ENCODE results near the gene USP6NL. TPM values are rescaled to one million over a fixed set of nuclear protein-coding genes. Genes with fewer than 3 reads are reported as not detected.
"Not testable (repeated sequence)": the region's sequence is repeated elsewhere in the genome, so short reads cannot be mapped to it uniquely, and the experiment has no call there.

USP6NL gene
- total RNA-seq, 1 experiment from 2014 or later, result 11.5 TPM

- no peaks in the 10 kb centered on the region for H3K4me1 ChIP-seq (replicated peaks)
- H3K9me3 ChIP-seq (replicated peaks), result no peaks in the 10 kb centered on the region
- DNase-seq (ENCODE audit: low read depth in 1 of 2, low spot score in 2 of 2), result no peak
- H3K27me3 ChIP-seq (replicated peaks), result no peaks in the 10 kb centered on the region
- no peaks in the 10 kb centered on the region for H3K36me3 ChIP-seq
- no peak overlapping the region for H3K27ac ChIP-seq
- no peak overlapping the region for H3K4me3 ChIP-seq
Measured at GRCh38 chr10:11636697-11637303, 25.4 kb upstream of the USP6NL start.

GRCh38 chr10:11631890-11632587 is 20.6 kb upstream of the USP6NL start:
- no peaks in the 10 kb centered on the region for H3K36me3 ChIP-seq
- no peak overlapping the region for H3K4me3 ChIP-seq
- H3K27me3 ChIP-seq (replicated peaks), result no peaks in the 10 kb centered on the region
- DNase-seq (ENCODE audit: low read depth in 1 of 2, low spot score in 2 of 2), result no peak
- H3K4me1 ChIP-seq (replicated peaks), result no peaks in the 10 kb centered on the region
- H3K9me3 ChIP-seq (replicated peaks), result no peaks in the 10 kb centered on the region
- H3K27ac ChIP-seq, result no peak overlapping the region

- no peak for DNase-seq (ENCODE audit: low read depth in 1 of 2, low spot score in 2 of 2)
- H3K4me1 ChIP-seq (replicated peaks), result no peaks in the 10 kb centered on the region
- H3K4me3 ChIP-seq, result no peak overlapping the region
- no peaks in the 10 kb centered on the region for H3K36me3 ChIP-seq
- no peaks in the 10 kb centered on the region for H3K27me3 ChIP-seq (replicated peaks)
- H3K27ac ChIP-seq, result no peak overlapping the region
- H3K9me3 ChIP-seq (replicated peaks), result no peaks in the 10 kb centered on the region
Measured at GRCh38 chr10:11631291-11631690, 19.8 kb upstream of the USP6NL start.

GRCh38 chr10:11629731-11630130 is 18.3 kb upstream of the USP6NL start:
- Histone ChIP-seq H3K4me3 (no peak overlapping the region), H3K9me3 (replicated peaks) (no peaks in the 10 kb centered on the region), H3K27ac (no peak overlapping the region), H3K36me3 (no peaks in the 10 kb centered on the region), H3K27me3 (replicated peaks) (no peaks in the 10 kb centered on the region), H3K4me1 (replicated peaks) (no peaks in the 10 kb centered on the region)
- DNase-seq (ENCODE audit: low read depth in 1 of 2, low spot score in 2 of 2), result no peak

- not testable (repeated sequence) for H3K27ac ChIP-seq; H3K4me3 ChIP-seq; H3K27me3 ChIP-seq (replicated peaks); H3K9me3 ChIP-seq (replicated peaks); H3K36me3 ChIP-seq; DNase-seq (ENCODE audit: low read depth in 1 of 2, low spot score in 2 of 2); H3K4me1 ChIP-seq (replicated peaks)
Measured at GRCh38 chr10:11627941-11628340, 16.5 kb upstream of the USP6NL start.

GRCh38 chr10:11626071-11626470 is 14.6 kb upstream of the USP6NL start:
- H3K4me1 ChIP-seq (replicated peaks), result no peaks in the 10 kb centered on the region
- DNase-seq (ENCODE audit: low read depth in 1 of 2, low spot score in 2 of 2), result no peak
- H3K9me3 ChIP-seq (replicated peaks), result no peaks in the 10 kb centered on the region
- H3K27me3 ChIP-seq (replicated peaks), result no peaks in the 10 kb centered on the region
- H3K4me3 ChIP-seq, result no peak overlapping the region
- H3K27ac ChIP-seq, result no peak overlapping the region
- H3K36me3 ChIP-seq, result no peaks in the 10 kb centered on the region

- Histone ChIP-seq H3K27ac (no peak overlapping the region), H3K36me3 (no peaks in the 10 kb centered on the region), H3K4me3 (no peak overlapping the region), H3K9me3 (replicated peaks) (no peaks in the 10 kb centered on the region), H3K4me1 (replicated peaks) (no peaks in the 10 kb centered on the region), H3K27me3 (replicated peaks) (no peaks in the 10 kb centered on the region)
- no peak for DNase-seq (ENCODE audit: low read depth in 1 of 2, low spot score in 2 of 2)
Measured at GRCh38 chr10:11625019-11625735, 13.7 kb upstream of the USP6NL start.

GRCh38 chr10:11617233-11617632 is 5.8 kb upstream of the USP6NL start:
- Histone ChIP-seq H3K9me3 (replicated peaks) (no peaks in the 10 kb centered on the region), H3K27me3 (replicated peaks) (no peaks in the 10 kb centered on the region)

GRCh38 chr10:11616021-11616420 is 4.6 kb upstream of the USP6NL start:
- H3K36me3 ChIP-seq, result peaks cover 4% of the 10 kb centered on the region
- H3K4me3 ChIP-seq, result no peak overlapping the region
- H3K9me3 ChIP-seq (replicated peaks), result no peaks in the 10 kb centered on the region
- H3K27me3 ChIP-seq (replicated peaks), result no peaks in the 10 kb centered on the region
- no peak overlapping the region for H3K27ac ChIP-seq
- peaks cover 7% of the 10 kb centered on the region; the same call in 1 of the 2 replicates for H3K4me1 ChIP-seq (replicated peaks)
- no peak for DNase-seq (ENCODE audit: low read depth in 1 of 2, low spot score in 2 of 2)

More at GRCh38 chr10:11617233-11617632, 5.8 kb upstream of the USP6NL start:
- no peak for DNase-seq (ENCODE audit: low read depth in 1 of 2, low spot score in 2 of 2)
- H3K36me3 ChIP-seq, result no peaks in the 10 kb centered on the region
- H3K27ac ChIP-seq, result no peak overlapping the region
- H3K4me1 ChIP-seq (replicated peaks), result 0 out of 2 replicates have a peak, but pooled peaks cover under 1% of the 10 kb centered on the region
- H3K4me3 ChIP-seq, result no peak overlapping the region

- Histone ChIP-seq H3K9me3 (replicated peaks) (no peaks in the 10 kb centered on the region), H3K27ac (no peak overlapping the region), H3K36me3 (peaks cover 6% of the 10 kb centered on the region), H3K4me1 (replicated peaks) (peaks cover 7% of the 10 kb centered on the region; the same call in 1 of the 2 replicates), H3K27me3 (replicated peaks) (no peaks in the 10 kb centered on the region), H3K4me3 (no peak overlapping the region)
- no peak for DNase-seq (ENCODE audit: low read depth in 1 of 2, low spot score in 2 of 2)
Measured at GRCh38 chr10:11615396-11615795, 3.9 kb upstream of the USP6NL start.

- DNase-seq (ENCODE audit: low read depth in 1 of 2, low spot score in 2 of 2), result no peak
- Histone ChIP-seq H3K27ac (peak overlapping the region; percentile 65; the same call in 1 of the 2 replicates), H3K36me3 (peaks cover 6% of the 10 kb centered on the region), H3K4me3 (peak overlapping the region; percentile 99), H3K9me3 (replicated peaks) (no peaks in the 10 kb centered on the region), H3K27me3 (replicated peaks) (no peaks in the 10 kb centered on the region), H3K4me1 (replicated peaks) (peaks cover 7% of the 10 kb centered on the region)
Measured at GRCh38 chr10:11612021-11613001, 861 bp upstream of the USP6NL start.

- peaks cover 6% of the 10 kb centered on the region for H3K36me3 ChIP-seq
- H3K4me3 ChIP-seq, result peak overlapping the region; percentile 99
- peak overlapping the region; percentile 65 for H3K27ac ChIP-seq
- H3K4me1 ChIP-seq (replicated peaks), result peaks cover 7% of the 10 kb centered on the region
- no peaks in the 10 kb centered on the region for H3K9me3 ChIP-seq (replicated peaks)
- H3K27me3 ChIP-seq (replicated peaks), result no peaks in the 10 kb centered on the region
- DNase-seq (ENCODE audit: low read depth in 1 of 2, low spot score in 2 of 2), result peak in 1 of 2 experiments; percentile 33
Measured at GRCh38 chr10:11610826-11611247, 613 bp downstream of the USP6NL start.

- Histone ChIP-seq H3K27ac (no peak overlapping the region), H3K4me1 (replicated peaks) (peaks cover 7% of the 10 kb centered on the region), H3K36me3 (peaks cover 6% of the 10 kb centered on the region), H3K9me3 (replicated peaks) (no peaks in the 10 kb centered on the region), H3K27me3 (replicated peaks) (no peaks in the 10 kb centered on the region), H3K4me3 (peak overlapping the region; percentile 99)
- no peak for DNase-seq (ENCODE audit: low read depth in 1 of 2, low spot score in 2 of 2)
Measured at GRCh38 chr10:11610166-11610825, 1.2 kb downstream of the USP6NL start.
